Iris pigment epithelial cell (primary cell): Measurements from ENCODE around the gene ADAMTSL4.

Source experiments
- DNase-seq: peaks from one replicate; pipeline ENCODE4 v3.0.0-alpha.2; 2011; ENCODE audit warnings: low read depth

Gene ADAMTSL4

DNA sequence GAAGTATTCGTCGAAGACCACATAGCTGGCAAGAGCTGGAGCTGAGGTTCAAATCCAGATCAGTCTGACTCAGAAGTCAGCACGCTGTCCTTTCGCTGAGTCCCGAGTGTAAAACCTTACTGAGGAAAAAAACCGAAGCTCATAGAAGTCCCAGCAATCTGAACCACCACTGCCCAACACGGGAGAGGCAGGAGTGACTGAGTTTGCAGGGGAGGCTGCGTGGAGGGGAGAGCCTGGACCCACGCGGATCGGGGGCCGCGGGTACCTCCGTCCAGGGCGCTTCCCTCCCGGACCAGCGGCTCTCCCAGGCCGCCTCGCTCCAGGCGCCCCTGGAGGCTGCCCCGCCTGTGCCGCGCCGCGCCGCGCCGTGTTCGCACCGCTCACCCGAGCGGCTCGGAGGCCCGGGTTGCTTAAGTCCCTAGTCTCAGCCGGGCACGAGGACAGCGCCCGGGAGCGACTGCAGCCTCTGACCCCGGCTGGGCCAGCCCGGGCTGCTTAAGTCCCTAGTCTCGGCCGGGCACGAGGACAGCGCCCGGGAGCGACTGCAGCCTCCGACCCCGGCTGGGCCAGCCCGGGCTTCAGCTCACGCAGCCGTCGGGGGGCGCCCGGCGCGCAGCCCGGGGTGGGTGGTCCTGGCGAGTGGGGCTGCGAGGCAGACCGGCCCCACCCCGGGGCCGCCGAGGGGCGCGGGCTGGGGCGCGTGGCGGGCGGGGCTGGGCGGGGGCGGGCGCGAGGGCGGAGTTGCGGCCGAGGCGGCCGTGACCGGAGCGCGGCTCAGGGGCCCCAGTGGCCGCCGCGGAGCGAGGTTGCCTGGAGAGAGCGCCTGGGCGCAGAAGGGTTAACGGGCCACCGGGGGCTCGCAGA is at the start of gene ADAMTSL4:
Gene ADAMTSL4, plus strand, starts transcription at position 777 of the 864 bp plus-strand sequence. CDS start 2,881 bp downstream, outside the sequence.
- DNase-seq = peak; percentile 83

DNA sequence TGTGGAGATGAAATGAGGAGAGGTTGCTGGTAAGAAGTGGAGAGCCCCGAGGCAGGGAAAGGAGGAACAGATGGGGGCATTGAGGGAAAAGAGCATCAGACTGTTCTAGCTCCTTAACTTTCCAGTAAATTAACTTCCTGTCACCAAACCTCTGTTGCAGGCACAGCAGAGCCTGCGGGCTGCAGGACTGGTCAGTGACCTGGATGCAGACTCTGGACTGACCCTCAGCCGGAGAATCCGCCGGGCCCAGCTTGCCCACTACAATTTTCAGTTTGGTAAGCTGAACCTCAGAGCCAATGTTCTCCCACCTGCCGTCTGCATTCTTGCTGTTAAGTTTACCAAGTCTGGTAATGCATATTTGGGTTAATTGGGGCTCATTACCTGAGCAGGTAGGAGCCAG is 43.8 kb upstream of the ADAMTSL4 start:
- DNase-seq = no peak

DNA sequence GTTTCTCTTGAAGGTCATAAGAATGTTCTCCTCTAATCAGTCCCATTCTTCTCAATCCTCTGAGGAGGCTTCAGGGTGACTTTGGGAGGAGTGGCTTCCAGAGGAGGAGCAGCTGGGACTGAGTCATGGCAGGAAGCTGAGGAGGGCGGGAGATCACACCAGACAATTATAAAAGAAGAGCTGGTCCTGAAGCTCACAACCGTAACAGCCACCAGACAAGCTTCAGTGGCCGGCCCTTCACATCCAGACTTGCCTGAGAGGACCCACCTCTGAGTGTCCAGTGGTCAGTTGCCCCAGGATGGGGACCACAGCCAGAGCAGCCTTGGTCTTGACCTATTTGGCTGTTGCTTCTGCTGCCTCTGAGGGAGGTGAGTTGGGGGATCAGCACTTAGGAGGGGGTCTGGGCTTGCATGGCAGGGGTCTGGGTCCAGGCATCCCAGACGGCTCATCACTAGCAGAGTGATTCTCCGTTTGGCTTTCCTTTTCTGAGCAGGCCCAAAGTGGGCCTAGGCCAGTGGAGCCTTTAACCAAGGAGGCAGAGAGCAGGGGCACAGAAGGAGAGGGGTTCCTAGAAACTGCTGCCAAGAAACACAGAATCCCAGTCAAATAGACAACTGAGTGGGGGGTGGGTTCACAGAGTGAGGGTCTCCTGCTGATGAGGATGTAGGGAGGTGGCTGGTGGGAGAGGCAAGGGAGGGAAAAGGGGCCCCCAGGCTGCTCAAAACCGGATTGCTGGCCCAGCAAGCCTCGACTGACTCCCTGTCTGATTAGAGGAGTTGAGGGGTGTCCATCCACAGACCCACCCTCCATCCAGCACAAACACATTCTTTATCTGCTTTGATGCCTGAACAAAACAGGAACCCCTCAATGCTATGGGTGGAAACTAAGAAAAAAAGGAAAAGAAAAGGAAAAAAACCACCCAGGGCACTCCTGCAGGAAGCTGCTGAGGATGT is 41.0 kb upstream of the ADAMTSL4 start, which contains the start of gene ECM1:
Gene ECM1, plus strand, starts transcription at position 198 of the 953 bp plus-strand sequence. Its CDS starts 101 bp downstream, at position 299.
- DNase-seq = peak; percentile 85

DNA sequence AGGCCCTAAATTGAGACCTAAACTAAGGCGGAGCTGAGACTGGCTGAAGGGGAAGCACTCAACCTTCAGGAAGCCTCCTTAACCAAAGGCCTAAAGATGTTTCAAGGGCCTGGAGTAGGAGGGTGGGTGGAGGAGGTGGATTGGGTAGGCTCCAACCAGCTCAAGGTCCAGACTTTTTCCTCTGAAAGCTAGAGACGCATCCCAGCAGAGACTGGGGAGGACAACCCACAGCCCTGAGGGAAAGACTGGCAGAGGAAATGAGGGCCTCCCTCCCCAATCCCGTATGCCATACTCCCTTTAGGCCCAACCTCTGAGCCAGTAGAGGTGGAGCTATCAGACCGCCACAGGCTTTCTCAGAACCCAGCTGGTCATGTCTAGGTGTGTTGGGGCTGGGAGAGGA is 40.2 kb upstream of the ADAMTSL4 start:
- DNase-seq = no peak

DNA sequence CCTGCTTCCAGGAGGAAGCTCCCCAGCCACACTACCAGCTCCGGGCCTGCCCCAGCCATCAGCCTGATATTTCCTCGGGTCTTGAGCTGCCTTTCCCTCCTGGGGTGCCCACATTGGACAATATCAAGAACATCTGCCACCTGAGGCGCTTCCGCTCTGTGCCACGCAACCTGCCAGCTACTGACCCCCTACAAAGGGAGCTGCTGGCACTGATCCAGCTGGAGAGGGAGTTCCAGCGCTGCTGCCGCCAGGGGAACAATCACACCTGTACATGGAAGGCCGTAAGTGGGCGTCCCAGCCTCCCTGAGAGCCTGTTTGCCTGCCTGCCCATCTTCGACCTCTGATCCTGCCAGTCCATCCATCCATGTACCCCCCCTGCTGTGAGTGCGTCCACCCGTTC is 37.7 kb upstream of the ADAMTSL4 start:
- no peak for DNase-seq

DNA sequence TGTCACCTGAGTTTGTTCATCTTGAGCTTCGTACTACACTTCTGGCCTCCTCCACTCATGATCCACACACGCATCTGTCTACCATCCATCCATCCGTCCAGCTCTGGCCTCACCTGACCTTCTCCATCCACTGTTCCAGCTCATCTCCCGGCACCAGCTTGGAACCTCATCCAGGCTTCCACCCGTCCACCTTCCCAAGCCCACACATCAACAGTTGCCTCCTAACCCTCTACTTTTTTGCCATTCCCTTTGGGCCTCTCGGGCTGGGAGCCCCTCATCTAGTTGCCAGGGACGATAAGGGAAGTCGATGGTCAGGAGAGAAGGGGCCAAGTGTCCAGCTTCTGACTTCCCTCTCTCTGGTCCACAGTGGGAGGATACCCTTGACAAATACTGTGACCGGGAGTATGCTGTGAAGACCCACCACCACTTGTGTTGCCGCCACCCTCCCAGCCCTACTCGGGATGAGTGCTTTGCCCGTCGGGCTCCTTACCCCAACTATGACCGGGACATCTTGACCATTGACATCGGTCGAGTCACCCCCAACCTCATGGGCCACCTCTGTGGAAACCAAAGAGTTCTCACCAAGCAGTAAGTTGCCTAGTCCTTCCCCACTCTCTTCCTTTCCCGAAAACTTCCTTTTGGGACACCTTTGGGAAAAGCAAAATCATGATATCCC is 37.1 kb upstream of the ADAMTSL4 start:
- no peak for DNase-seq

DNA sequence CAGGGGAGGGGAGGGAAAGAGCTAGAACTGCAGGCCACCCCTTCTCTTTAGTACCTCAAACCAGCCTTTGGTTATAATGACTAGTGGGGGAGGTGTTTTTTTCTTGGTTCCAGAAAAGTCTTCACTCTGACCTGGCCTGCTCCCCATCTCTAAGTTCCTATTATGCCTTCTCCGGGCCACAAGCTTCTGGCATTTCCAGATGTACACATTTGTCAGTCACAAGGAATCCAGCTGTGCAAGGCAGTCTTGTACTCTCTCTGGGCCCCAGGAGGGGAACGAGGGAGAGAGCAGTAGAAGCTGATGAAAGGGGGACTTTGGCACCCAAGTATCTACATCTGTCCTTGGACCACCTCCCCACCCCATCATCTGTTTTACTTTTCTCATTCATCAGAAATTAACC is 36.4 kb upstream of the ADAMTSL4 start:
- no peak for DNase-seq

DNA sequence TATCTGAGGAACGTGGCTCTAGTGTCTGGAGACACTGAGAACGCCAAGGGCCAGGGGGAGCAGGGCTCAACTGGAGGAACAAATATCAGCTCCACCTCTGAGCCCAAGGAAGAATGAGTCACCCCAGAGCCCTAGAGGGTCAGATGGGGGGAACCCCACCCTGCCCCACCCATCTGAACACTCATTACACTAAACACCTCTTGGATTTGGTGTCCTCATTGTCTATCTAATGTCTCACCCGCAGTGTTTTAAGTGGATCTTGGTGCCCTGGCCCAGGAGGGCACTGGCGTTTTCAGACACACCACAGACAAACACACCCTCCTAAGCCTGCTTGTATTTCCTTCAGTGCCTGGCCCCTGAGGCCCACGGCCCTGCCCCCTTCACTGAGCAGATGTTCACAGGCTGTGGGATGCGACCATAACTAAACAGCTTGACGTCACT is 35.8 kb upstream of the ADAMTSL4 start:
- no peak for DNase-seq

DNA sequence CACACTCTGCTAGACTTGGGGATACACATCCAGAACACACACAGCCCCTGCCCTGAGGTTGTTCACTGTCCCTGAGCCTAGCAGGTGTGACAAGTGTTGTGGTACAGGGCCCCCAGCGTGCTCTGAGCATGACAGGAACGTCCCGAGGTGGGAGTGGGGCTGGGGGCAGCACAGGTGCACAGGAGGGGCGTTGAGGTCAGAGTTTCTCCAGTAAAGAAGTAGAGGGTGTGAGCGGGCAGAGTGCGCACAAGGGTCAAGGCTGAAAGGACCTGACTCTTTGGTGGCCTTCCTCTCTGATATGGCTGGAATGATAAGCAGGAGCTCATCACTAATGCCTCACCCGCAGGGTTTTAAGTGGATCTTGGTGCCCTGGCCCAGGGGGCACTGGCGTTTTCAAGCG is 34.9 kb upstream of the ADAMTSL4 start:
- no peak for DNase-seq

DNA sequence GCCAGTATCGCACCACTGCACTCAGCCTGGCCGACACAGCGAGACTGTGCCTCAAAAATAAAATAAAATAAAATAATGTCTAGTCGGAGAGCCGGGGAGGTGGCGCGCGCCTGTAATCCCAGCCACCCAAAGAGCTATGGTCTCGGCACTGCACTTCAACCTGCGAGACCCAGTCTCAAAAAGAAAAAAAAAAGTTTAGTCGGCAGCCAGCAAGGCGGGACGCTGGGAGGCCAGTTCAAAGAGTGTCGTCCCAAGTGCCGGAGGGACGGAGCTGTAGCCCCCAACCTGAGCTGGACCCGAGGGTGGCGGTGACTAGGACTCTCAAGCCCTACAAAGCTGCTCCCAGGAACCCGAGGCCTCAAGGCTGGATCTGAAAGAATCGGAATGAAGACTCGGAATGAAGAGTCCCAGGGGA is 34.3 kb upstream of the ADAMTSL4 start:
- DNase-seq = no peak

DNA sequence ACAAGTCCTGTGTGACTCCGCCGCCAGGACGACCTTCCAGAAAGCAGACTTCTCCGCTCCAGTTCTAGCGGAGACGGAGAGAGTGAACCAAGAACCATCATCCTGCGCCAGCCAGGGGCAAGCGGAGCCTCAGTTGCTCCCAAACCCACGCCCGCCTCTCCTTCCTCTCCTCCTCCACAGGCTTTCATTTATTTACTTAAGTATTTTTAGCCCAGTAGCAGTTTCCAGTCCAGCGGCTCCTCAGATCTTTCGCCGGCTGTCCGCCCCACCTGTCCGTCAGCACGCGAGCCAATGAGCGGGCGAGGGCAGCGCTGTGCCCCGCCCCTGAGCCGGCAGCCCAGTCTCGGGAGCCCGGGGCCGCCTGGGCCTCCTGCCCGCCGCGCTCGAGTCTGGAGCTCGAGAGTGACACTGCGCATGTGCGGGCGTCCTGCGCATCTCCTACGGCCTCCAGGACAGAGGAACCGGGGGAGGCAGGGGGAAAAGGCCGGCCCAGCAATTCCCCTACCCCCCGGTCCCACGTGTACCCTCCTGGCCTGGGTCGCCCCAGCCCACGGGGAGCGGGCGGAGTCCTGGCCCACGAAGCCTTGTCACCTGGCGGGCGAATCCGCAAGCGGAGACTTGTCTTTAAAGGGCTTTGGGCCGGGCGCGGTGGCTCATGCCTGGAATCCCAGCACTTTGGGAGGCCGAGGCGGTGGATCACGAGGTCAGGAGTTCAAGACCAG is 33.7 kb upstream of the ADAMTSL4 start, which contains the start of gene FALEC:
Gene FALEC, plus strand, starts transcription at position 425 of the 722 bp plus-strand sequence.
- peak; percentile 95 for DNase-seq

DNA sequence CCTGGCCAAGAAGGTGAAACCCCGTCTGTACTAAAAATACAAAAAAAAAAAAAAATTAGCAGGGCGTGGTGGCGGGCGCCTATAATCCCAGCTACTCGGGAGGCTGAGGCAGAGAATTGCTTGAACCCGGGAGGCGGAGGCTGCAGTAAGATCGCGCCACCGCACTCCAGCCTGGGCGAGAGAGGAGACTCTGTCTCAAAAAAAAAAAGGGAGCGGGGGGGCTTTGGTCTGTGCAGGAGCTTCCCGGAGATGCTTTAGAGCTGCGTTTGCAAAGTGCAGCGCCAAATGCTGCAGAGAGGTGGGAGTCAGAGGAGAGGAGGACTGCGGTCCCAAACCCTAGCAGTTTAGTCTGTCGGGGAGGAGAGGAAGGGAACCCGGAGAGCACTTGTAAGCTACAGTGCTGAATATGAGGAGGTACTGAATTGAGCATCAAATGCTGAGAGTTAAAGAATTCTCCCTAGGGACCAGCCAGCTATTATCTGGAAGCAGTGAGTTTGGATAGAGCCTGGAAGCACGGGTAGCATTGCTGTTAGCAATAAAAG is 33.1 kb upstream of the ADAMTSL4 start:
- no peak for DNase-seq

DNA sequence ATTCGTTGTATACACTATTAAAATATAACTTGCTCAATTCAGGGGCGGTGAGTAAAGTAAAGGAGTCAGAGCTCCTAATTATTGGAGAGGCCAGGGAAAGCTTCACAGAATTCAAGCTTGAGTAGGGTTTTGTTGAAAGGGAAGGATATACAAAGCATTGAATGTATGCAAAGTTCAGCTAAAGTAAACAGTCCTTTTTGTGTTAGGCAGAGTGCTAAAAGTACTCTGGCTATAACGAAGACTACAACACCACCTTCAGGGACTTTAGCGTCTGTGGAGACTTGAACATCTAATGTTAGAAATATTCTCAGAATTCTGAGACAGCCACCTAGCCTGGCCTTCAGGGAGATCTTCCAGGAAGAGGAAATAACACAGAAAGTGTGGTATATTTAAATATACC is 32.6 kb upstream of the ADAMTSL4 start:
- DNase-seq = peak; percentile 39

DNA sequence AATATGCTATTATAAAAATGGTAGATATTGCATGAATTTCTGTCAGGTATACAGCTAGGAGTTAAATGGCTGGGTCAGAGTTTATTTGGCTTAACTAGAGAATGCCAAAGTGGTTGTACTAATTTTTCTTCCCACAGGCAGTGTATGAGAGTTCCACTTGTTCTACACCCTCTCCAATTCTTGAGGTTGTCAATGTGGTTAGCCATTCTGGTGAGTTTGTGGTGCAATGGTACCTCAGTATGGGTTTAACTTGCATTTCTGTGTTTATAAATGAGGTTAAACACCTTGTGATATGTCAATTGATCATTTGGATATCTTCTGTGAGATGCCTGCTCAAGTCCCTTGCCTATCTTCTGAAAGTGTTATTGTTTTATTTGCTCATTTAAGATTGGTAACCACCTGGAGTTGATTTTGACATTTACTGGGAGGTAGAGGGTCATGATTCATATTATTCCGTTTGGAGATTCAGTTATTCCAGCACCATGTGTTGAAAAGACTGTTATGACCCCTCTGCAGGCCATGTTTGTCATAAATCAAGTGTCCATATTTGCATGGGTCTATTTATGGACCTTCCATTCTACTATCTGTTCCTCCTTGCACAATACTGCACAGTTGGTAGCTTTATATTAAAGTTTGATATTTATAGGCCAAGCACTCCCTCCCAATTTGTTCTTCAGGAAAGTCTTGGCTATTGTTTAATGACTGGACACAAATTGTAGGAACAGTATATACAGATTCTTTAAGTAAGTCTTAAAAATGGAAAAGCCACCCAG is 27.8 kb upstream of the ADAMTSL4 start:
- no peak for DNase-seq

DNA sequence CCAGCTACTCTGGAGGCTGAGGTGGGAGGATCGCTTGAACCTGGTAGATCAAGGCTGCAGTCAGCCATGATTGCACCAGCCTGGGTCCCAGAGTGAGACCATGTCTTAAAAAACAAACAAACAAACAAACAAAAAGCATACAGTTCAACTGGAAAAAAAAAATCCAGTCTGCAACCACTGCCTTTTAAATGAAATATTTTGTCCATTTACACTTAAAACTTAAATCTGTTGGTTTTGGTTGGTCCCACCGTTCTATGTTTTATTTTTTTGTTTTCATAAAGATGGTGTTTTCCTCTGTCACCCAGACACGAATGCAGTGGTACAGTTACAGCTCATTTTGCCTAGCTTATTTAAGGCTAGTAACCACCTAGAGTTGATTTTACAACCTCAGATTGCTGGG is 23.9 kb upstream of the ADAMTSL4 start:
- DNase-seq = no peak

DNA sequence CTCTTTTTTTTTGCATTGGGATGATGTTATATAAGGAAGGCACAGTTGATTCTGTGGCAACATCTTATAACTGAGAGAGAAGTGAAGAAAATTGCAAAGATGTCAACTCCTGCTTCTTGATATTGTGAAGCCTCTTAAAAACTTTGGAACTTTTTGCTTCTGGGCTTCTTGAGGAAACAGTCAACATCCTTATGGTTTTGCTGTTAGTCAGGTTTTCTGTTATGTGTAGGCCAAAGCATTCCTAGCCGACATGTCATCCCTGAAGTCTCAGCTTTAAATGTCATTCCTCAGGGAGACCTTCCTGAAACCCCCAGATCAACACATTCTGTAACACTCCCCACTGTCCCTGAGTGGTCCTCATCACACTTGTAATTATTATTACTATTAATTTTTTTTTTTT is 21.0 kb upstream of the ADAMTSL4 start:
- DNase-seq = peak; percentile 84

DNA sequence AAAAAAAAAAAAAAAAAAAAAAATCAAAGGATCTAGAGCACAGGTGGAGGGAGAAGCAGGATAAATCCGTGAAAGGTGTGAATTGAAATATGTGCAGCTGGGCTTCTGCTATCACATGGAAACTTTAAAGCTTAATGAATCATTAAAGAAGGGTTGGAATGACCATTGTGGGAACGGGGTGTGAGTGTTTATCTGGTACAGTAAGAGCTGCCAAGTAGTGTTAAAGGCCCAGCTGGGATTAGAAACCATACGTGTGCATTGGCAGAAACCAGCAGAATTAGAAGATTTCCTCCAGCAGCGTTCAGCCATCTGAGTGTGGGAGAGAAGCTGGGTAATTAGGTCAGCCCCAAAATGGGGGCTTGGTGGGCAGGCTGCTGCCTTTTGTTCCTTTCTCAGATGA is 20.2 kb upstream of the ADAMTSL4 start:
- peak; percentile 91 for DNase-seq

DNA sequence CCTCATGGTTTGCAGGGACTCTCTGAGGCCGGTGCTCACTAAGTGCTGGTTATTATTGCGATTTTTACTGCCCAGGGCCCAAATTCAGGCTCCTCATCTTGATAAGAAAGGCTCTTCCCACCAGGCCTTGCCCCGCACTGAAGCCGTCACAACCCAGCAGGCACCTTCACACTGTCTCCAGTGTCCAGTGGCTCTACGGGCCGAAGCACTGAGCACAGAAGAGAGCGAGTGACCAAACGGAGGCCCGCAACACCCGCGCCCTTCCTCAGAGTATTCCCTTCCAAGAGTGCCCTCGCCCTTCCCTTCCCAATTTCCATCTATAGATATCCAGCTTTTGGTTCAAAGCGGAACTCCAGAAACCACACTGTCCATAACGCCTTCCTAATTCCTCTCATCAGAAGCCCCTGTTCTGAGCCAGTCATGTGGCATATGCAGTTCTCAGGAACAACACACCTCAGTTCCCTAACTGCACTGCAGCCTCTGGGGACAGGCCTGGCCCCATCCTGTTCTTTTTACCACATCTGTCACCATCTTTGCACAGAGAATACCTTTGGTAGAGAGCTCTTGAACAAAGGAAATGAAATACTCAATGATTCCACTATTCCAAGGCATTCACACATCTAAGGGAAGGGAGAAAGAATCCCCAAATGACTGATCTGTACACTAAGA is 18.6 kb upstream of the ADAMTSL4 start:
- no peak for DNase-seq

DNA sequence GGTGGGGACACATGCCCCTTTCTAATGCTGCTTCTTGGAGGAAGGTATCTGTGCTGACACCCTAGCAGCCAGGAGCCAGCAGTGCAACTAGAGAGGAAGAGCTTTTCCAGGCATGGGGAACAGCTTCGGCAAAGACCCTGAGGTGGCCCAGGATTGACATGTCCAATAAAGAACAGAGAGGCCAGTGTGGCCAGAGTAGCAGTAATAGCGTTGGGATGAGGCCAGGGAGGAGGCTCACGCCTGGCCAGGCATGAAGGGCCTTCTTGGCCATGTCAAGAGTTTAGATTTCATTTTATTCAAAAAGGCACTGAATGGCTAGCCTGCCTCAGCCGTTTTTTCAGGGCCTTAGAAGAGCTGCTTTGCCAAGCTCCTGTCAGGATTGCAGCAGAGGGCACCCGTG is 16.3 kb upstream of the ADAMTSL4 start:
- no peak for DNase-seq

DNA sequence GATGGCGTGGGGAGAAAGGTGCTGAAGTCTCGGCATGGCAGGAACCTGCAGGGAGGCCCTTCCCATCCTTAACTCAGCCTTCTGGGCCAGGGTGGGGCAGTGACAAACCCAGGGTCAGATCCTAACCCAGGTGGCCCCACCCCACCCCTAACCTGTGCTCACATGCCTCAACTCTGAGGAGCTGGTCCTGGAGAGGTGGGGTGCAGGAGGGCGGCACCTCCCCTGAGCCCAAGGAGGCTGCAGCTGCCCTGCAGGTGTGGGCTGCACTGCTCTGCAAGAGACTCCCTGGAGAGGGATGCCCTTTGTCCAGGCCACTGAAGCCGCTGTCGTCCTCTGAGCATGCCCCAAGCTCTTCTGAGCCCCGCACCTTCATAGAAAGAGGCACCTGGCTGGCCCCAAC is 15.2 kb upstream of the ADAMTSL4 start:
- no peak for DNase-seq
